GM19324 (cell line): ENCODE data around the gene ZNF177.

ENCODE experiments used
- ATAC-seq: cut with Tn5 transposase; IDR thresholded peaks from one replicate; pipeline ENCODE4 v1.9.1; 2021; ENCODE audit warnings: mild to moderate bottlenecking, moderate library complexity; ENCODE audit not compliant: unreplicated experiment, low FRiP score

The ZNF177 gene

GRCh38 chr19:9413240-9413954 is 50.6 kb downstream of the ZNF177 start:
- ATAC-seq = no peak

- ATAC-seq = no peak
Observed at GRCh38 chr19:9427941-9428340, 65.1 kb downstream of the ZNF177 start.

- no peak for ATAC-seq
Observed at GRCh38 chr19:9430444-9430843, 67.6 kb downstream of the ZNF177 start.

- ATAC-seq = no peak
Observed at GRCh38 chr19:9431475-9431874, 68.7 kb downstream of the ZNF177 start.
